Measurements from ENCODE around the gene HYLS1.

DNA sequence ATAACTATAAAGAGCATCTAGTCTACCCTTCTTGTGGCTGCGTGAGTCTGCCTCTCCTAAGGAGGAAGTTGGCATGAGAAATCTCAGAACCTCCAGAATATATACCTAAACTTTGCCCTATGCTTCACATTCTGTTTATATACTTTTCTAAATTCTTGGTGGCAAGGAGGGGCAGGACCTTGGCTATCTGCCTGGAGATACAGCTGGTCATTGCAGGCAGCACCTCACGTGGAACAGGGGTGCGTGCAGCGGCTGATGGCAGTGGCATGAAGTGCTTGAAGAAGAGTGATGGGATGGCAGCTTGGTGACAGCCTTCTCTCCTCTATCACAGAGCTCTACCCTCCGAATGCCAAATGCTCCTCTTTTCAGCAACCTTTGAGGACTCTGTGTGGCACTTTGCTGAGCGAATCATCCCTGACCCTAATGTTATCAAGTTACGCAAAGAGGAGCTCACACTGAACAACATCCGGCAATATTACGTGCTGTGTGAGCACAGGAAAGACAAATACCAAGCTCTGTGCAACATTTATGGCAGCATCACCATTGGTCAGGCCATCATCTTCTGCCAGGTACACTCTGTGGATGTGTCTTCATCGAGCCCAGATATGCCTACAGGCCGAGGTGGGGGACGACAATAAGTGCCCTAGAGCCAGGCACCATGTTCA is 29.3 kb downstream of the HYLS1 start:
- no peak for TF ChIP-seq DPF2 (IDR thresholded peaks at IDR 0.05)
- TF ChIP-seq ZNF77 (CRISPR knock-in tag; IDR thresholded peaks at IDR 0.05): no peak
- TF ChIP-seq FOXP1 (CRISPR knock-in tag; IDR thresholded peaks at IDR 0.05): no peak
- no peak for TF ChIP-seq PHF21A (IDR thresholded peaks at IDR 0.05; ENCODE audit: borderline replicate concordance, low read depth)
- no peak for TF ChIP-seq GTF2F1 (IDR thresholded peaks at IDR 0.05; ENCODE audit: low read depth, low read length)
- TF ChIP-seq ZNF586 (CRISPR knock-in tag; conservative IDR thresholded peaks at IDR 0.05): no peak
- TF ChIP-seq IFI16 (CRISPR knock-in tag; IDR thresholded peaks at IDR 0.05): no peak

All from K562 (cell line).